ENCODE measurements around the gene FAM20C. TPM values are rescaled to one million over a fixed set of nuclear protein-coding genes. Genes with fewer than 3 reads are reported as not detected.

Gene FAM20C
- total RNA-seq = 29.7 TPM

DNA sequence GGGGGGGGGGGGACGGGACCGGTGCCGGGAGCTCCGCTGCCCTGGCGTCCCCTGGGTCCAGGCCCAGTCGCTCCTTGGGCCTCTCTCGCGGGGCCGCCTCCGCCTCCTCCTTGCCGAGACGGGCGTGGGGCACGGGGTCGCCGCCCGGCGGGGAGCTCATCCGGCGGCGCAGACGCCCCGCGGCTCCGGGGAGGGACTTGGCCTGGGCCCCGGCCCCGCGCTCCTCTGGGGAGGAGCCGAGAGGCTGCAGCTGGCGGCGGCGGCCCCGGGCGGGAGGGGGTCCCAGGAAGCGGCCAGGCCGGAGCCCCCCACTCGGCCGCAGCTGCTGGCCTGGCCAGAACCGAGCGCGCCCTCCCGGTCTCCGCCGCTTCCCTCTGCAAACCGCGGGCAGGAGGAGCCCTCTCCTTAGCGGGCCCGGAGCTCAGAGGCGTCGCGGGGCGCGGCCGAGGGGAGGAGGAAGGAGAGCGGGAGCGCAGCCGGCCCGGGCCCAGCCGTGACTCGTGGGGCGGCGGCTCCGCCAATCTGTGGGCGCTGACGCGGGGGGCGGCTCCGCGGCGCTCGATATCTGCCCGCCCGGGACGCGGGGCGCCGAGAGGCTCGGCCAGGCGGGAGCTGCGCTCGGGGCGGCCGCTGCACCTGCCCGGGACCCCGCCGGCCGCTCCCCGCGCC, at the start of gene FAM20C:
FAM20C (plus strand) TSS at position 591 of the 669 bp plus-strand sequence. CDS start 629 bp downstream, outside the sequence.
- DNase-seq = peak; percentile 94

DNA sequence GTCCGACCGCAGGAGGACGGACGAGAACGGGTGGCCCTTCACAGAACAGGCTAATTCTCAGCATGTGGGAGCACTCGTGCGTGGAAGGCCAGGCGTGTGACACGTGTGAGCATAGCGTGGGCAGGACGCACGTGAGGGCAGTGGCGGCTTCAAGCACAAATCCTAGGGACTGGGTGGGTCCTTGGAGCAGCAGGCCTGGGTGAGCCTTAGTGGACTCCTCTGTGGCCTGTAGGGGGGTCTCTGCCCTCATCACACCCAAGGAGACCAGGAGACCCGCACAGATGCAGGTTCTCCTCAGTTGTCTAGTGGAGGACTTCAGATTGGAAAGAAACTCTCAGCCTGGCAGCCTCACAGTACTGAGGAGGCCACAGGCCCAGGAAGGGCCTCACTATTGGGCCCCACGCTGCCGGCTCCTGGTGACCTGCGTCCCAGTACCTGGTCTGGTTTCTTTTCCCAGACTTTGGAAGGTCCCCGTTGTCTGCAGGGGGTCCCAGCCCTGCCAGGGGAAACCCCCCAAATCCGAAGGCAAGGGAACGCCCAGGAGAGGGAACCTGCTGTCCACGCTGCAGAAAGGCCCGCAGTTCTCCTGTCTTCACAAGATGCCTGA, 49.1 kb upstream of the FAM20C start:
- no peak for DNase-seq

DNA sequence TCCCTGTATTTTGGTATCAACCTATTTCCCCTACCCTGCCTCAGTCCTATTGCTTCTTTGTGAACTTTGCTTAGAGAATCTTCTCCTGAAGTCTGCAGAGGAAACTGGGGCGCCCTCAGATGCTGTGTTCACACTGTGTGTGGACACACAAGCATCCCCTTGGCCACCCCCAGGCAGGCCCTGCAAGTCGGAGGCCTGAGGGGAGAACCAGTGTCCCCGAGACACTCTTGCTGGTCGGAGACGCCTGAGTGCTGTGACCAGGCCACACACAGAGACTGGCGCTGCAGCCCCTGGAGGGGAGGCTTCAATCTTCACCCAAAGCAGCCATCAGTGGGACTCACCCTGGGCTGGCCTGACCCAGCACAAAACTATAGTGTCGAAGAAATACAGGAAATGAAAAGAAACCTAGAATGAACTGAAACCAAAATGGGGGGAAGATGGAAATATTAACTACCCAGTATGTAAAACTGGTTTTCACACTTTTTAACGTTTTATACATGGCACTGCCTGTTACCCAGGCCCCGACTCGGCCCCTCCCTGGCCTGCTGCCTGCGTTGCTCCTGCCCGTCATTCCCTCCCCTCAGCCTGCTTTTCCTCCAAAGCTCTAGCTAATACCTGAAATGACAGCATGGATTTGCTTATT, 48.4 kb upstream of the FAM20C start:
- no peak for DNase-seq

DNA sequence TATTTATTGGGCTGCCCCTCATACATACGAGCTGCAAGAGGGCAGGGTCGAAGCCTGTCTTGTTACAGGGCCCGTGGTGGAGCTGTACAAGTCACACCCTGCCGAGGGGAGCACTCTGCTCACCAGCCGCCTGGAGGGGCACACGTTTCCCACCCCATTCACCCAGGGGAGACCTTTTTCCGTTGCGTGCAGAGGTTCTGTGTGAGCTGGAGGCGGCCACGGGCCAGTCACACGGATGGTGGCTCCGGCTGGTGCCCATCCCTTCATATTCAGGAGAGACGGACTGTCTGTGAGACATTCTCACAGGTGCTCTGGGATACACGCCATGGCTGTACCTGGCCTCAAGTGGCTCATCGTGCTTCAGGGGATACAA, 47.9 kb upstream of the FAM20C start:
- no peak for DNase-seq

DNA sequence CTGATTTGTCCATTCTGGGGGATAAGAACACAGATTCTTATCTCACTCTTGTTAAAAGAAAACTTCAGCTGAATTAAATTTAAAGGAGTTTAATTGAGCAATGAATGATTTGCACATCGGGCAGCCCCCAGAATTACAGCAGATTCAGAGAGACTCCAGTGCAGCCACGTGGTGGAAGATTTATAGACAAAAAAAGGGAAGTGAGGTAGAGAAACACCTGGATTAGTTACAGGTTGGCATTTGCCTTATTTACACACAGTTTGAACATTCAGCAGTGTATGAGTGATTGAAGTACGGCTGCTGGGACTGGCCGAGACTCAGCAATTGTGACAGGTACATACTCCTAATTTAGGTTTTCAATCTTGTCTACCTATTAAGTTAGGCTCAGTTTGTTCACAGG, 46.5 kb upstream of the FAM20C start:
- DNase-seq = no peak

DNA sequence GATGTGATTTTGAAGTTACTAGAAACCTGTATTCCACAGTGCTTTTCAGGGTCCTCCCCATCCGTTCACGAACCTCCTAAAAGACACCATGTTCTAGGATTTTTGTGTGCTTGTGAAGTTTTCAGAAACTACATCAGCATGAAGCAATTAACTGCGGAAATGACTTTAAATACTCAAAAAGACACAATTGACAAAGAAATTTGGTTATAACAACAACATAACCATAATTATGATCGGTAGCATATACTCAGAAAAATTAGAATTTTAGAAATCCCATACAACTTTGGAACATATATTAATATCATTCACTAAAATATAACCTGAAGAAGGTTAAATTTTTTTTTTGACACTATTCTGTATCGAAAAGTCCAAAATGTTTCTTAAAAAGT, 43.8 kb upstream of the FAM20C start:
- no peak for DNase-seq

DNA sequence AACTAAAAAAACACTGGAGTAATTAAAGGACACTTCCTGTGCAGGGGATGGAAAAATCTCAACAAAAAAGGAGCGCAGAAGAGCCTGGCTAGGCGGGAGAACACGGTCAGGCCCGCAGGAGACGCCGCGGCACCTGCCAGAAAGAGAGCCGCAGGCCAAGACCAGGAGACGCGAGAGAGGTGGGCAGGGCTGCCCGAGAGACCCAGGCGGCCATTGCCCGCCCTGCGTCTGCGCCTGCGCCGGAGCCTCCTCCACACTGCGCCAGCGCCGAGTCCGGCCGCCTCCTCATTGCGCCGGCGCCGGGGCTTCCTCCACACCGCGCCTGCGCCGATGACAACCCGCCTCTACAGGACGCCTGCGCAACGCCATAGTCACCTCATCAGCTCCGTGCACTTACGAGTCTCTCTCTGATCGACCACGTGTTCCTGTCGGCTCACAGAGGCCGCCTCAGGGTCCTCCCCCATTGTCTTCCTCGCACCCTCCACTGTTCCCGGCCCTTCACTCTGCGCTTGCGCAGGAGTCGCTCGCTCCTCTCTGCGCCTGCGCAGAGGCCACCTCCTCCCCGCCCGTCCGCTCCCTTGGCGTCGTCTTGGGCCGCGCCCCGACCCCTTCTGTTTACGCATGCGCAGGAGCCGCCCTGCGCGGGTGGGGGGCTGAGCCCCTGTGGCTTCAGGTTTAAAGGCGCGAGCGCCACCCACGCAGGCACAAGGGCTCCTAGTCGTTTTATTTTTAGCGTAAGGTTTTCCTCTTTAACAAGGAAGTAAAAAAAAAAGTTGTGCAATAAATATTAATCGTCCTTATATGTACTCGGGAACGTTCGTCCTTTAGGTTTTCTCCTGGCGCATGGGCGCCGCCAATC, 43.2 kb upstream of the FAM20C start:
- DNase-seq = peak; percentile 100

DNA sequence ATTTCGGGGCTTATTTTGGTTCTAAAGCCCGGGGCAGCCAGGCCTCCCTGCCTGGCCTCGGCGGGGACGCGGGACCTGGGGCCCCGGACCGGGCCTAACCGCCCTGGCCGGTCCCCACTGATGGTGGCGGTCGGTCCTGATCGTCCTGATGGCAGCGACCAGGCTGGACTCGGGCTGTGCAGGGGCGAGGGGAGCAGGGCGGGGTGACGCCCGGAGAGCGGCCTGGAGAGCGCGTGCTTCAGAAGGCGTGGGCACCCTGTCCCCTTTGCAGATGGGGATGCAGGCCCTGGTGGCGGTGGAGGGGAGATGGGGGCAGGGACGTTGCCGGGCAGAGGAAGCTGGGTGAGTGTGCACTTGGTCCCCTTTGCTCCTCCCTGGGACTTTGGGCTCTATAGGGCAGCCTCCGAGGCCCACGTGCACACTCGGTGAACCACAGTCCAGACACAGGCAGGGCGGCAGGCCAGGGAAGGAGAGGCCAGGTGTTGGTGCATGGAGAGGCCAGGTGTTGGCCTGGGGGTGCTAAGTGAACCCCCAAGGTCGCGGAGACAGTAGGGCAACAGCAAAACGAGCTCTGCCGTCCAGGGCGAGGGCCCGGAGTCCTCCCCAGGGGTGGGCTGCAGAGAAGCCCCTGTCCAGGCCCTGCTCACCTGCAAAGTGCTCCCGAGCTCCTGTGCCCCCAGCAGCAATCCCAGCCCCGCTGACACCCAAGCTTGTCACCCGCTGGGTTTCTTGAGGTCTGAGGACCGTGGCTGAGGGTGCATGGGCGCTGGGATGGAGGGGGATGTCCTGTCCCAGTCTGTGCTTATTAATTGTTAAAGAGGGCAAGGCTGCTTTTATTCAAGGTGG, 42.4 kb upstream of the FAM20C start:
- no peak for DNase-seq

DNA sequence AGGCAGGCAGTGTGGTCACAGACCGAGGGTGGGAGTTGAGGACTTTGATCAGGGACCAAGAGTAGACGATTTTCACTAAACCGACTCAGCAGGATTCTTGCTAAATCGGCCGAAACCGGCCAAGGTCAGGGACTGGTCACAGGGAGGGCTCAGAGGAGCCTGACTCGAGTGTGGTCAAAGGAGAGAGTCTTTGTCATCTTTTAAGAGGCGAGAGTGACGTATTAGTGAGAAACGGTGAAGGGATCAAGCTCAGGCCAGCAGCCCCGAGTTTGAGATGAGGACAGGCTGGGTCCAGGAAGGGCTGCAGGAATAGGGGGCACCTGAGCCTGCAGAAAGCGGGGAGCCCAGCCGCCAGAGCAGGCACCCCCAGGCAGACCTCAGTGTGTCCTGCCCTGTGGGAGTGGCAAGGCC, 41.6 kb upstream of the FAM20C start:
- no peak for DNase-seq

DNA sequence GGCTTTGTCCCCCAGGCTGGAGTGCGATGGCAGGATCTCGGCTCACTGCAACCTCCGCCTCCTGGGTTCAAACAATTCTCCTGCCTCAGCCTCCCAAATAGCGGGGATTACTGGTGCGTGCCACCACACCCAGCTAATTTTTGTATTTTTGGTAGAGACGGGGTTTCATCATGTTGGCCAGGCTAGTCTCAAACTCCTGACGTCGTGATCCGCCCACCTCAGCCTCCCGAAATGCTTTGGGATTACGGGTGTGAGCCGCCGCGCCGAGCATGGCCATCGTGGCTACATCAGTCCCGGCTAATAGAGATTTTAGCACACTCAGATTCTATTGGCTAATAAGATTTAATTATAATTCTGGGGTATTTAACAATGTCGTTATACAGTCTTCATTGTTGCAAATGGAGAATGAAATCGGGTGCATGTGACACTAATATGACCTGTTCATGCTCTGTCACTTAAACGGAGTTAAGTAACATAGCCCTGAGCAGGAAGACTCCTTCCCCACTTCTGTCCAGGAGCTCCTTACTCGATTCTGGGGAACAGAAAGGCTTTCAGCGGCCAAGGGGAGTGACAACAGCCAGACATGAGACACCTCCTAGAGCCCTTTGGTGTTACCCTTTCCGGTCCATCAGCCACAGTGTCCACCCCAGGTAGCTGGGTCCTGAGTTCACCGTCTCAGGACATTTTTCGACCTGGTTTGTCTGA, 40.9 kb upstream of the FAM20C start:
- DNase-seq = no peak

DNA sequence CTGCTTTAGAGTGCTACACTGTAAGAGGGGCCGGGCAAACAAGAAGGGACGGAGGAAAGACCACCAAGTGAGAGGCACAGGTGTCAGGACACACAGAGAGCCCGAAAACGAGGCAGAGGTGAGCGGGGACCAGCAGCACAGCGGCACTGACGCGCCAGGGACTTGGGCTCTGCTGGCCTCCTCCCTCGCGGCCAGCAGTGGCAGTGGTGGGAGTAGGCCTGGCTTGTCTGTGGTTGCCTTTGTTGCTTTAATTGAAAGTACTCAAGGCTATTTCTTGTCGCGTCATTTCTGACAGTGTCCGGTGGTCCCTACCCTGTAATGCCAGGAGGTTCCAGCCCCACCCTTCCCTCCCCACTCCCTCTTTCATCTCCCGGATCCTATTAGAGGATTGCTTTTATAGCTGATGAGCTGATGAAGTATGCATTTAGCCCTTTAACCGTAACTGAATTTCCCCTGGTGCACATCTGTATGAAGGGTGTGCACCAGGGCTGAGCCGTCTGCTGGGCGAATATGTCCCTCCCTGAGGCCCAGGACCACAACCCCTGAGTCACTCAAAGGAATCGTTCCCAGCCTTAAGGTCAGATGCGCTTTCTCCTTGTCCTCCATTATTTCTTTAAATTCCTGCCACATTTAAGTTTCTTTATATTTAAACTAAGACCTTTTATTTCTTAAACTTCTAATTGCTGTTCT, 39.5 kb upstream of the FAM20C start:
- no peak for DNase-seq

DNA sequence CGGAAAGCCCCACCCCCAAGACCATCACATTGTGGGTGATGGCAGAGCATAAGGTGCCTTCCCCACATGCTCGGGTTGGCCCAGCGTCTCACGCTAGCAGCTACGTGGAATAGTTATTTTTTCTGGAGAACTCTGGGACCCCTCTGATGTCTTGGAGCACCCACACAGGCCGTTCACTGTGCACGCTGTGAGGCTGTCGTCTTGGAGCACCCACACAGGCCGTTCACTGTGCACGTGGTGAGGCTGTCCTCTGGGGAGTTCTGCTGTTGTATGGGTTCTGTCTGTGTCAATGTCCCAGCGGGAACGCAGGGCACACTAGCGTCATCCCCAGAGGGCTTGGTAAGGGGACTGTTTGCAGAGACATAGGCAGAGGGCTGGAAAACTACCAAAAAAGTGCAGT, 38.8 kb upstream of the FAM20C start:
- DNase-seq = no peak

DNA sequence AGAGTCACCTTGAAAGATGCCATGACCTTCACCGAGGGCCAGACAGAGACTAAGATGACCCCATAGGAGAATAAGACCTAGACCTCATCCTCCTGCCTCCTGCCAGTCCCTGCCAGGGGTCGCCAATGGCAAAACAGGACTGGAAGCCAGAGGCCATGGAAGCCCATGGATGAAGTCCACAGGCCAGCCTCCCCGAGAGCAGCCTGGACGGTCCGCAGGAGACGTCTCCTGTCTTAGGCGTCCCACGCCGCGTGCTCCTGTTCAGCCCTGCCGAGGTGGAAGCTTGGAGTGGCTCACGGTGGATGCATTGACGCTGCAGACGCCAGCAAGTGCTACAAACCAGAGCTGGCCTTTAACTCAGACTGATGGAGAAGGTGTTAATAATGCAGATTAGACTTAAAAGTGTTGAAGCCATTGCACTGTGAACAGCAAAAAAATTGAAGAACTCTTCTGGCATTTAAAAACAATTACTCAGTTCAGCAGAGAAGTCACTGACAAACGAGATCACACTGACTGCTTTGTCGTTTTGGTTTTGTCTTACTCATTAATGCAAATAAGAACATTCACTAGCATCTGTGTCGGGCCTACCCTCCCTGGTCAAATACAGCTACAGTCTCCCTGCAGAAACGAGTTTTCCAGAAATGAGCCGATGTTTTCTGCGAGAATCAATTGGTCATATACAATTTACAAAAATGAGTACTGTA, 38.1 kb upstream of the FAM20C start:
- DNase-seq = no peak

DNA sequence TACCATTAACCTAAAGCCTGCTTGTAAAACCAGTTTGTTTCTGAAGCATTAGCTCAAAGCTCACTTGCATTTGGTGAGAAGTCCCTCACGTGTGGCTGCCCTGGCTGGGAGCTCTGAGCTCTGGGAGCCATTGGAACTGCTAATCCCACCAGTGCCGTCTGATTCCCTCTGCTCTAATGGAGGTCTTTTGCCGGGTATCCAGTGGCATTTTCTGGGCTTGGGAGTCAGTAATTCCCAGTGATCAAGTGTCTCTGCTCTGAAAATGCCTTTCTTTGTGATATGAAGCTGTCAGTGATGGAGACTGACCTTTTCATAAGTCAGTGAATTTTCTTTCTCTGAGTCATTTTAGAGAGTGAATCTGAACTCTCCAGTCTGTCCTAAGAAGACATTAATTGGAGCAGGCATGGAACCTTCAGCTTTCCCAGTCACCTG, 36.9 kb upstream of the FAM20C start:
- DNase-seq = peak; percentile 55

DNA sequence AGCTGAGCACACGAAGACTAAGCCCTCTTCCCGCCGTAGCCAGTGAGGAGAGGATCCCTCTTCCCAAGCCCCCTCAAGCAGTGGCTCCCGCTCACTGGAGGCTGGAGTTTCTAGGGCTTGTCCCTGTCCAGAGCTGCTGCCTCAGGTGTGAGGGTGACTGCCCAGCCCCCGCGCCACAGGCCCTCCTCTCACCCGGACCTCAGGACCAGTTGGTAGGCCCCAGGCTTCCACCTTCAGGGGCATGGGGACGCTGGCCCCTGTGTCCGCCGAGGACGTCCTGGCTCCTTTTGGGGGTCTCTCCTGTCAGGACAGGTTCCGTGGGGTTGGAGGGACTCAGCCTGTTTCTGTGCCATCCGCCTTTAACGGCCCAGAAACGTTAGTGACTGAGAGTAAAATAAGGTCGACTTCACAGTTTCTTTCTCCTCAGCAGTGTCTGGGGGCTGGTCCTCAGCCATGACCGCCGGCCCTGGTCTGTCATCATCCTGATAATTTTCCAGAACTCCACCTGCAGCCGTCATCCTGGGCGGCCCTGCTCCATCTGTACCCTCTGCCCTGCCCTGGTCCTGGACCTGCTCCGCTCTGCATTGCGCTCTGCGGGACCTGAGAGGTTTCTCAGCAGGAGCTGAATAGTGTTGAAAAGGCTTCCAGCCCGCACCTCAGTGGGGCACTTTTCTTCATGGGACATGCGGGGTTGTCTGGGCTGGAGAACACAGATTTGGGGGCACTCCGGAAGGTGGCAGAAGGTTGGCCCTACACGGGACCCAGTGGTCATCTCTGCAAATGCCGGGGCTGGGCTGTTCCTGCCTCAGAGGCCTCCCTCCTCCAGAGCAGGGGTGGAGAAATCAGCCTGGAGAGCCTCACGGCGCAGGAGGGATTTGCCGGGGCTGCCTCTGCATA, 36.0 kb upstream of the FAM20C start:
- DNase-seq = no peak

DNA sequence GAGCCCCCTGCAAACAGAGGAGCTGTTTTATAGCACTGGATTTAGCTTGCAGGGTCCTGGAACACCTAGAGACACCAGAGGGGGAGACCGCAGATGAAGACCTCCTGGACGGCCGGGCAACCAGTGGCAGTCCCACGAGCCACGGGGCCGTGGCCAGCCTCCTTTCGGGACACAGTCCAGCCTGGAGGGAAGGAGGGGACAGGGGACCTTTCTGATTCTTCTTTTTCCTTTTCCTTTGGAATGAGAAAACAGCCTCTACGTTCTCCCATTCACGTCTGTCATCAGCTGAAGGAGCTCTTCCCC, 35.4 kb upstream of the FAM20C start:
- DNase-seq = no peak

DNA sequence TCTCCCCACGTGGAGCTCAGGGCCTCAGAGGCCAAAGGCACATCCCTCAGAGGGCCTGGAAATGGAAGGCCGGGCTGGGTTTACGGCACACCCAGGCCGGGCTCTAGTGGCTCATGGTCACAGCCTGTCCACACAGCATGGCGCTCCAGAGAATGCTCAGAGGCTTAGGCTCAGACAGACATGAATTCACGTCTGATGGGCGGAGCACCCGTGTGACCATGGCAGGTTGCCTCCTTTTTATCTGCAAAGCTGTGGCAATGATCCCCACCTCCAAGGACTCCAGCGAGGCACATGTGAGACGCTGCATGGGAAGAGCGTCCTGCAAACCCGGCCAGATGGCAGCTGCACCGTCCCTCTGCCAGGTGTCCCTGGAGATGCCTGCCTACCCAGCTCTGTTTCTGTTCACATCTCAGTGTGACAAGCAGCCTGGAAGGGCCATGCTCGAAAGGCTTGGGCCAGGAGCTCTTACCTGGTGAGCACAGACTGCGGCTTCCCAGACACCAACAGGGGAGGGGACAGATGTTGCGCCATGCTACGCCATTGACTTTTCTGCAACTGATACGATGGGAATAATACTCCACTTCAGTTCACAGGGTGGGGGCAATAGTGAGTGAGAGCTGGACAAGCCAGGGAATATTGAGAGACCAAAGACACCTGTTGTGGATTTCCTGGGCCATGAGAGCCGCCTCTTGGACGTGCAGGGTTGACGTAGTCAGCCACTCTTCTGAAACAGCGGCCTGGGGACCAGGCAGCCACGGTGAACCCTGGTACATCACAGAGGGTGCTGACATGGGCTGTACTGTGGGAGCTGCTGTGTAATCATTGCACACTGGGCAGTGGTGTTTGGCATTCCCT, 34.4 kb upstream of the FAM20C start:
- DNase-seq = peak; percentile 84

DNA sequence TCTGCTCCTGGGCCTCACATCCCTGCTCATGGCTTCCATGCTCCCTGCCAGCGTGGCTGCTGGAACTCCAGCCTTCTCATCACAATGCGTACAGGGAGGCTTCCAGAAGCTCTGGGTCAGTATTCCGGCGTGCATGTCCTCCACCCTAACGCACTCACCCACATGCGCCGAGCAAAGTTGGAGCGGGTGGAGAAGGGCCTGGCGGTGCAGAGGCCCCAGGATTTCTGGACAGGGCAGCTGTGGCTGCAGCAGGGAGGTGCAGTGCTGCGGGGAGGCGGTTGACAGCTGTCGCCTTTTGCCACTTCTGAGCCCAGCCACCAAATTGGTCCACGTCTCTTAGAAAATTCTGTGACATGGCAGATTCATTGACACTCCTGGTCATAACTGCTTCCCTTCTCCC, 33.6 kb upstream of the FAM20C start:
- DNase-seq = peak; percentile 67
